Endothelial cell of umbilical vein (primary cell): ENCODE data around the gene RHOH.

Source experiments
- CTCF ChIP-seq, 2 donors: IDR thresholded peaks; 1 replicate in 1 of 2; 2 replicates in 1 of 2; pipeline ENCODE4 v1.5.1; 2011; ENCODE audit warnings: low read length in 2 of 2, mild to moderate bottlenecking in 2 of 2, moderate library complexity in 2 of 2, control low read depth in 1 of 2, inconsistent platforms in 1 of 2, low read depth in 1 of 2; ENCODE audit not compliant: insufficient read depth in 1 of 2; ENCODE audit errors: extremely low read depth in 1 of 2
- EZH2 ChIP-seq: IDR thresholded peaks from 2 replicates; pipeline ENCODE4 v1.6.1; 2012; ENCODE audit warnings: borderline replicate concordance, low read depth, mild to moderate bottlenecking, moderate library complexity, low read length, inconsistent platforms; ENCODE audit not compliant: severe bottlenecking
- MAX ChIP-seq: IDR thresholded peaks from 2 replicates; pipeline ENCODE4 v1.6.1; 2011; ENCODE audit not compliant: insufficient read depth, insufficient read length
- POLR2AphosphoS5 ChIP-seq: IDR thresholded peaks from 2 replicates; pipeline ENCODE4 v1.6.1; 2012; ENCODE audit warnings: low read depth, mild to moderate bottlenecking, control low read depth, low read length, moderate library complexity; ENCODE audit not compliant: insufficient read depth

- TF ChIP-seq CTCF (IDR thresholded peaks at IDR 0.05; ENCODE audit: extremely low read depth in 1 of 2, insufficient read depth in 1 of 2, low read depth in 1 of 2, low read length in 2 of 2) (no peak), EZH2 (no peak), POLR2AphosphoS5 (no peak), MAX (no peak)
Measured at GRCh38 chr4:40196272-40196671, 559 bp upstream of the RHOH start.
